ACHN (cell line): ENCODE data around the gene BST1.
"Not testable (repeated sequence)": the region's sequence is repeated elsewhere in the genome, so short reads cannot be mapped to it uniquely, and the experiment has no call there.

Source experiments
- DNase-seq: peaks from one replicate; pipeline ENCODE4 v3.0.0-alpha.2; 2015
- in situ Hi-C: cut with HindIII; loops from 2 replicates; pipeline ENCODE4 v1.10.0; 2017; ENCODE audit warnings: low sequenced_read_pairs, low pct_ligation_motif_present, low pct_unique_long_range_greater_than_20kb

BST1 gene

GRCh38 chr4:15735536-15735935 is 32.7 kb downstream of the BST1 start:
- in situ Hi-C loops, result no loop called here
- no peak for DNase-seq

DNA sequence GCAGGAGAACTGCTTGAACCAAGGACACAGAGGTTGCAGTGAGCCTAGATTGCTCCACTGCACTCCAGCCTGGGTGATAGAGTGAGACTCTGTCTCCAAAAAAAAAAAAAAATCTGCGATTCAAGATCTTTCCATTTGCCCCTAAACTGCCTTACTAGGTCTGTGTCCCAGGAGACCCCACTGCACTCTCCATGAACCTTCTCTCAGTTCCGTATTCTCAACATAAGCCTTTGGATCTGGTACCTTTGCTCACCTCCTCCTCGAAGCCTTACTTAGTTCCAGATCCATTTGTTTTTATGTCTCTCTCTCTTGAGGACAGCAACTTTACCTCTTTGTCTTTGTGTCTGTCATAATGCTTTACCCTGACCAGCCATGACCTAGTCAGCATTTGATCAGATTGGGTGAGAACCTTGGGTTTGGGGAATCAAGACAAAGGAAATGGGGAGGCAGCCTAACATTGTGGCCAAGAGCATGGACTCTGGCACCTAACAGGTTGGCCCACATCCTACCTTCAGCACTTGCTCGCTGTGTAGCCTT is 33.7 kb downstream of the BST1 start:
- no peak for DNase-seq
- in situ Hi-C loops, result no loop called here

GRCh38 chr4:15737255-15737654 is 34.4 kb downstream of the BST1 start:
- DNase-seq, result no peak
- in situ Hi-C loops, result no loop called here

DNA sequence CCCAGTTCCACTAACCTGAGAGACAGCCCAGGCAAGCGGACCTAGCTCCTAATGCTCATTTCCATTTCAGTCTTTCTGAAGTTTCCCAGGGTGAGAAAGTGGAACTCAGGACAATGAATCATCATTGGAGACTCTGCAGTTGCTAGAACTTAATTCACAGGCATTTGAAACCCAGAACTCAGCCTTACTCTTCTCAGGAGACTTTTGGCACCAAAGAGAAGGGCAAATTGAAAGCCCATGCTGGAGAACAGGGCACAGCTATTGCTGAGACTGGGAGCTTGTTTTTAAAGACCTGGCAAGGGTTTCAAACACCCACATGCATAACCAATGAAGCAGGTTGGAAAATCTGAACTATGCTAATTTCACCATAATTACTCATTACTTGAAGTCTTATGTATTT is 36.0 kb downstream of the BST1 start:
- DNase-seq, result no peak
- in situ Hi-C loops, result no loop called here

DNA sequence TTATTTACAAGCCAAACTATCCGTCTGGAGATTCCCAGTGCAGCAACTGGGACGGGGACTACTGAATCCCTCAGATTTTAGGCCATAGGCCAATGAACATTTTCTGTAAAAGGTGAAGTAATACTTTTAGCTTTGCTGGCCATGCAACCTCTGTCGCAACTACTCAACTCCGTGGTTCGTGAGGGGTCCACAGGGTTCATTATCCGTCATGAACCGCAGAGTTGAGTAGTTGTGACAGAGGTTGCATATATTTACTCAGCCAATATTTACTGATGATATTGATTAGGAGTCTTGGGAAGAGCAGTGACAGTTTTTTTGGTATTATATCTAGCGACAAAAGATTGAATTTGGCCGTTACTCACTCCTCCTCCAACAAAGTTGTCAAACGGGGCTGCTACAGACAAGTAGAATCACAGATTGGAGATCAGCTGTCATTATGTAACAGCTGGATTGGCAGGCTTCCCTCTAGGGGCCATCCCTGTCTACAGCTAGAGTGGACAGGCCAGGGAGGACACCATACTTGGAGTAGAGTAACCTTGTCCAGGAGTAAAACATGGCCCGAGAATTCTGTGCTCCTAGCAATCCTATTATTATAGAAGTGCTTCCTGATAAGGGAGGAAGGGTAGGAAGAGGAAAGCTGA is 38.0 kb downstream of the BST1 start:
- in situ Hi-C loops, result no loop called here
- DNase-seq, result no peak

- in situ Hi-C loops, result no loop called here
- DNase-seq, result no peak
Measured at GRCh38 chr4:15742083-15742582, 39.3 kb downstream of the BST1 start.

DNA sequence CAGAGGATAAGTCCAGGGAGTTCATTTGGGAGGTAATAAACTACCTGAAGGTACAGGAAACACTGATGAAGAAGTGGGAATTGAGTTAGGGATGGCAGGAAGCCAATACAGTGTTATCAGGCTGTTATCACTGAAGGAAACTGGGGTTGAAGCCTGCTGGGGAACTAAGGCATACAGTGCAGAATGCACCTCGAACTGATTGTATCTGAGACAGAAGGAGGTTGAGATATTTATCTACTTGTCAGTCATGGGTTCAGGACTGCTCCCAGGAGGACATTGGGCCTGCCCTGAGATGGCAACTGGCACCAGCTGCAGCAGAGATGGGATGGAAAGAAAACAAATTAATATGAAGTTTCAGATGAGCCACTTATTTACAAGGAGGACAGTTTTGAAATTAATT is 39.8 kb downstream of the BST1 start:
- no peak for DNase-seq

GRCh38 chr4:15744016-15744545 is 41.2 kb downstream of the BST1 start:
- in situ Hi-C loops, result no loop called here
- DNase-seq, result no peak

More for the DNA sequence above, 39.8 kb downstream of the BST1 start:
- in situ Hi-C loops, result no loop called here

DNA sequence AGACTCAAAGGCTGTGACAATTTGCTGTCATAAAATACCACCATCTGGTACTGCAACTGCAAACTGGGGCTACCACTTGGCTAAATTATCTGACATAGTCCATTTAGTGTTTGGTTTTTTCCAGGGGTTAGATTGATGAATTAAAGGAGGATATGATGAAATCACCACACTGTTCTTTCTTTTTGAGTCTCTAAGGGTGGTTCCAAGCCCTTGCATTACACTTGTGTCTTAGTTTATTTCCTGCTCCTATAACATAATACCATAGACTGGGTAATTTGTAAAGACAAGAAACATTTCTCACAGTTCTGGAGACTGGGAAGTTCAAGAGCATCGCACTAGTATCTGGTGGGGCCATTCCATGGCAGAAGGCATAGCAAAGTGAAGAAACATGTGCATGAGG is 43.2 kb downstream of the BST1 start:
- DNase-seq, result no peak
- in situ Hi-C loops, result no loop called here

GRCh38 chr4:15749001-15749400 is 46.1 kb downstream of the BST1 start:
- DNase-seq, result no peak
- in situ Hi-C loops, result no loop called here

GRCh38 chr4:15751153-15751552 is 48.3 kb downstream of the BST1 start:
- DNase-seq, result no peak
- in situ Hi-C loops, result no loop called here

DNA sequence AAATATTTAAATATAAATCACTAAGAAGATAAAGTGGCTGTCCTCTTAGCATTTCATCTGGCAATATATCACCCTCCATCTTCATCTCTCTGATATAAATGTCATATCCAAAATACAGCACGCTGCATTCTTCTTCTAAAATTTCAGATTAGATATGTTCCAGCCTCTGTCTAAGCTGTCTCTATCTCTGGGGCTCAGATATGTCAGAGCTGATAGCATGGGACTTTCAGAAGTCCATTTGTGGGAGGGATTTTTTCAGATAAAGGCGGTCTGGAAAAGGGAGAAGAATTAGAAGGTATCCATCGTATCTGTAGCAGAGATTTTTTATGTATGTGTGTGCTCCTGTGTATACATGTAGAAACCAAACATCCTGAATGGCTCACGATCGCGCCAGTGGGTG is 50.2 kb downstream of the BST1 start:
- no peak for DNase-seq
- in situ Hi-C loops, result no loop called here

- in situ Hi-C loops, result no loop called here
- DNase-seq, result no peak
Measured at GRCh38 chr4:15753786-15754185, 50.9 kb downstream of the BST1 start.

DNA sequence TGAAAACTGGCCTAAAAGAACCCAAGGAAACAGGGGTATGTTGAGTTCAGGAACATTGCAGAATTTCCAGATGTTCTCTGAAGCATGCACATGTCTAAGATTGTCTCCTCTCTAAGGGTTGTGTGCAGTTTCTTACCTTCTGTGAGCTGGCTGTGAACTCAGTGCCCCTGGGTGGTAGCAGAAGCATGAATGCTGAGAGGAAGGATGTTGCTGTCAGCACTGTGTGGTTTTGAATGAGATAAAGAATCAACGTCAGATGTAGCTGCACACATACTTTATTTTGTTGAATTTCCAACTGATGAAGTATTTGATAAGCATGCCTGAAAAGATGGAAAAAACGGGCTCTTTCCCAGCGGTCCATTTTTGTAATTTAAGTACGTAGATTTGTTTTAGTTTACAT is 51.5 kb downstream of the BST1 start:
- DNase-seq, result no peak
- in situ Hi-C loops, result no loop called here

DNA sequence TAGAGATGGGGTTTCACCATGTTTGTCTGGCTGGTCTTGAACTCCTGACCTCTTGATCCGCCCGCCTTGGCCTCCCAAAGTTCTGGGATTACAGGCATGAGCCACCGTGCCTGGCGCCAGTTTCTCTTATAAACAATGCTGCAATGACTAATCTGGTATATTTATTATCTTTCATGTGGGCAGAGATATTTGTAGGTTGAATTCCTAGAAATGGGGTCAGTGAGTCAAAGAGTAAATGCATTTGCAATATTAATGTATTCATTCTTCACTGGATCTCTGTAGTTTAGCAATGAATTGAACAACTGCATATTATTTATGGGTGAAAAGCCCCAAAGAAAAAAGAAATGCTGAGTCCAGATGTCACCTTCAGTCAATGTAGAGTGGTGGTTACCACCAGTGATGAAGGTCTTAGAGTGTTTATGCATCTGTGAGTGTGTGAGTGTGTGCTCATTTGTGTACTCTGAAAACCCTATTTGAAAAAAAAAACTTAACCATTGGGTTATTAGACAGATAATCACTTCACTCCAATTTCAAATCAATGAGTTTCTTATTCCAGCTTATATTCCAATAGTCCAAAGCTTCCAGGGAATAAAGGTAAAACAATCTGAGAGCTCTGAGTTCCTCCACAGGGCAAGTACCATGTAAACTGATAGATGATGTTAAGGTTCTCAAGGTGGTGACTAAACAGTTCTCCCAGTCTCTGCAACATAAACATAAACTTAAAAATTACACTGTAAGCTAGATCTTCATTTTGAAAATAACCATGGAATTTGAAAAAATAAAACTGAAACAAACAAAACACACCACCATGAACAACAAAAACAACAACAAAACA is 52.7 kb downstream of the BST1 start:
- no peak for DNase-seq
- in situ Hi-C loops, result no loop called here

- in situ Hi-C loops, result no loop called here
- DNase-seq, result no peak
Measured at GRCh38 chr4:15756361-15756861, 53.5 kb downstream of the BST1 start.

DNA sequence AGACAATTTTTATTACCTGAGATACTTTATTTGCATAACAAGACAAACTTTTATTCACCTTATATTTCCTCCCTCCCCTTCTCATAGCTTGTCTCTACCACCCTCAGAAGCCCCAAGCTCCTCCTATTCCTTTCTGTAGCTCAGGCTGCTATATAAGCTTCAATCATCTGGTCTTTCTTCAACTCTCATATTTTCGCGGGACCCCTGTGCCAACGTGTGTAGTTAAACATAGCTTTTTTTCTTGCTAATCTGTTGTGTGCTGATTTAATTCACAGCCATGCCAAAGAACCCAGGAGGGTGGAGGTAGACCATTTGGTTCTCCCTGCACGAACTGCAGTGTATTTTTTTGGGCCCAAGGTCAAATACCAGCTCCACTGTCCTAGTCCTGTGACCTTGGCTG is 54.2 kb downstream of the BST1 start:
- no peak for DNase-seq
- in situ Hi-C loops, result no loop called here

DNA sequence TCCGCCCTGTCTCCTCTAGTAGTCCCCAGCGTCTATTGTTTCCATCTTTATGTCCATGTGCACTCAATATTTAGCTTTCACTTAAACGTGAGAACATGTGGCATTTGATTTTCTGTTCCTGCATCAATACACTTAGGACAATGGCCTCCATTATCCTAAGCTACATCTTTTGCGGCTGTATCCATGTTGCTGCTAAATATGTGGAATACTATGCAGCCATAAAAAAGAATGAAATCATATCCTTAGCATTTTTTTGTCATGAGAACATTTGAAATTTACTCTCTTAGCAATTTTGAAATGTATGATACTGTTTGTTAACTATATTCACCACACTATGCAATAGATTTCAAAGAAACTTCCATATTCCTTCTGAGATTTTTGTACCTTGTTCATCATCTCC is 55.4 kb downstream of the BST1 start:
- DNase-seq, result no peak
- in situ Hi-C loops, result no loop called here

DNA sequence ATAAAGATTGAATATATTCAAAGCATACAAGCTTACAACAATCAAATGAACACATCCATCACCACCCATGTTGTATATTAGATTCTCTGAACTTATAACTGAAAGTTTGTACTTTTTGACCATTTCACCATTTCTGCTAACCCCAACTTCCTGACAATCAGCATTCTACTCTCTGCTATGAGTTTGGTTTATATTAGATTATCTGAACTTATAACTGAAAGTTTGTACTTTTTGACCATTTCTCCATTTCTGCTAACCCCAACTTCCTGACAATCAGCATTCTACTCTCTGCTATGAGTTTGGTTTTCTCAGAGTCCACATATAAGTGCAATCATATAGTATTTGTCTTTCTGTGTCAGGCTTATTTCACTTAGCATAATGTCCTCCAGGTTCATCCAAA is 59.6 kb downstream of the BST1 start:
- in situ Hi-C loops, DNase-seq: not testable (repeated sequence)
